NCI-H345 treated with DMSO at 0.1 percent for 48 hours (cell line): ENCODE measurements around the gene TACC2.

Experiments used
- DNase-seq: peaks from one replicate; lab custom pipeline; 2025; ENCODE audit not compliant: unreplicated experiment; lab: John Stamatoyannopoulos, UW

Gene TACC2

DNA sequence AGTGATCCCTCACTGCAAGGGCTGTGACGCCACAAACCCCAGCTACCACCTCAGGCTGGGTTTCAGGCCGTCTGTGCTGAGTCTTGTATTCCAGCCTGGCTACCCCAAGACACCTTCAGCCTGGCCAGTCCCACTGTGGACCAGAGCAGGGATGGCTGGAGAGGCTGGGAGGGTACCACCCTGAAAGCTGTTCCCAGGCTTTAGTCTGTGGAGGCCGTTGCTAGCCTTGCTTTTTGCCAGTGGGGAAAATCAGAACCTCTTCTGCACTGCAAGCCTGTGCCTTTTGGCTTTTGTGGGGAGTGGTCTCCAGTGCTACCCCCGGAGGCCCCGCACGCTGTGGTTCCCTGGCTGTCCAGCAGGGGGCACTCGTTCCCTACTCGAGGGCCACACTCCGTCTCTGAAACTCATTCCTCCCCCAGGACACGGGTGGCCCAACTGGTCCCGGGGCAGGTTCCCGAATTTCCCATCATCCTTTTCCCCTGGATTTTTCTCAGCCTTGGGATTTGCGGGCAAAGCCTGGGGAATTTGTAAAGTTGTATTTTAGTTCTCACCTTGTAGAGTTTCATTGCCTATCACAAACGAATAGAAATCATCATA lies 153.8 kb downstream of the TACC2 start:
- peak; percentile 1 for DNase-seq

GRCh38 chr10:122143238-122143841 lies 154.4 kb downstream of the TACC2 start:
- no peak for DNase-seq

GRCh38 chr10:122144199-122144598 lies 155.2 kb downstream of the TACC2 start:
- no peak for DNase-seq

GRCh38 chr10:122145113-122145512 lies 156.2 kb downstream of the TACC2 start:
- no peak for DNase-seq

- no peak for DNase-seq
These were observed 158.7 kb downstream of the TACC2 start for GRCh38 chr10:122147663-122148062.

GRCh38 chr10:122148876-122149560 lies 160.1 kb downstream of the TACC2 start:
- no peak for DNase-seq

- DNase-seq, result no peak
These were observed 160.9 kb downstream of the TACC2 start for GRCh38 chr10:122149561-122150505.

DNA sequence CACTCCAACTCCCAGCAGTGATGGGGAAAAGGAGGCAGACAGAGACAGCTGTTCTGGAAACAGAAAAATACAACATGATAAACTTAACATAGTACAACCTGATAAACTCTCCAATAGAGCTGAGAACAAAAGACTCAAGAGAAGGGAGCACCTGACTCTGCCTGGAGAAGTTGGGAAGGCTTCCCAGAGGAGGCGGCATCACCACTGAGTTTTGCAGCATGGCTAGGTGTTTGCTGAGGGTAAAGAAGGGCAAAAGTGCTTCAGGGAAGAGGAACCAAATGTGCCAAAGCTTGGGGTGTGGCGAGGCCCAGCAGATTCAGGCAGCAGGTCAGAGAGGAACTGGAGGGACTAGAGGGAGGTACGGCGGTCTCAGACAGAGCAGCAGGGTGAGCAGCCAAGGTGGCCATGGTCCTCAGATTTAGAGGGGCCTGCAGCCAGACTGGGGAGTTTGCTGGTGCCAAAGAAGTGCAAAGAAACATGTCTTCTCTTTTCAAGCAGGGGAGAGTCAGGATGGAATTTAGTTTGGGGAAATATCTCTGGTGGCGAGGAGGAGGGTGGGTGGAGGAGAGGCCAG lies 162.2 kb downstream of the TACC2 start:
- no peak for DNase-seq

DNA sequence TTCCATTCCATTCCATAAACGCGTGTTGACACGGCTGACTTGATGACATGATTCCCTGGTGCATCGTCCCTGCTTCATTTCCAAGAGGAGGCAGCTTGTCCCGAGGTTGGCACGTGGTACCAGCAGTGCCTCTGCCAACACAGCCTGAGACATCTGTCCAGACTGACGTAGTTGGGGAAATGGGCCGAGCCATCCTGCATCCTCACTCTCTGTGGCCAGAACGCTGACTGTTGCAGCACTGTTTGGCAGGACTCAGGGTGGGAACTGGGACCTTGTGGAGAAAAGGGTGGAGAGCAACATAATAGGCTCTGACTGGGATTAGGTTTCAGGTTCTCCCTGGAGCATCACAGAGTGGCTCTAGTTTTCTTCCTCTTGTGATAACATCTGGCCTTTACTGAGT lies 163.6 kb downstream of the TACC2 start:
- no peak for DNase-seq

DNA sequence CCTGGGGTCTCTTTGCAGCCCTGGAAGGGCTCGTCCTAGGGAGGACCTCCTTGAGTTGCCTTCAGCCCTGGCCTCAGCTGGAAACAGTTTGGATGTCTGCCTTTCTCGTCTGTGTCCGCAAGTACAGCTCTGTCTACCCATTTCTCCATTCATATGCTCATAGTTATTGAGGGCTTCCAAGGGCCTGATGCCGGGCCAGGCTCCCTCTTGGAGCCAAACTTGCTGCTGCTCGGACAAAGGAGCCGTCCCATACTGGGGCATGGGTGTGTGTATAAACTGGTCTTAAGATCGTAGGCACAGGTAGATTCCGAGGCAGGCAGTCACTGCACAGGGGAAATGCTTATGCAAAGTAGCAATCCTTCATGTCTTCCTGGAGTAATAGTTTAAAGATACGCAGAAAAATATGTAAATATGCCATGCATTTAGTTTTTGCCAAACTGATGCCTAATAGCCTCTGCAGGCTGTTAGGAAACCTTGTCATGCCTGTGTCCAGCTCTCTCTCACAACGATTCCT lies 165.1 kb downstream of the TACC2 start:
- no peak for DNase-seq

DNA sequence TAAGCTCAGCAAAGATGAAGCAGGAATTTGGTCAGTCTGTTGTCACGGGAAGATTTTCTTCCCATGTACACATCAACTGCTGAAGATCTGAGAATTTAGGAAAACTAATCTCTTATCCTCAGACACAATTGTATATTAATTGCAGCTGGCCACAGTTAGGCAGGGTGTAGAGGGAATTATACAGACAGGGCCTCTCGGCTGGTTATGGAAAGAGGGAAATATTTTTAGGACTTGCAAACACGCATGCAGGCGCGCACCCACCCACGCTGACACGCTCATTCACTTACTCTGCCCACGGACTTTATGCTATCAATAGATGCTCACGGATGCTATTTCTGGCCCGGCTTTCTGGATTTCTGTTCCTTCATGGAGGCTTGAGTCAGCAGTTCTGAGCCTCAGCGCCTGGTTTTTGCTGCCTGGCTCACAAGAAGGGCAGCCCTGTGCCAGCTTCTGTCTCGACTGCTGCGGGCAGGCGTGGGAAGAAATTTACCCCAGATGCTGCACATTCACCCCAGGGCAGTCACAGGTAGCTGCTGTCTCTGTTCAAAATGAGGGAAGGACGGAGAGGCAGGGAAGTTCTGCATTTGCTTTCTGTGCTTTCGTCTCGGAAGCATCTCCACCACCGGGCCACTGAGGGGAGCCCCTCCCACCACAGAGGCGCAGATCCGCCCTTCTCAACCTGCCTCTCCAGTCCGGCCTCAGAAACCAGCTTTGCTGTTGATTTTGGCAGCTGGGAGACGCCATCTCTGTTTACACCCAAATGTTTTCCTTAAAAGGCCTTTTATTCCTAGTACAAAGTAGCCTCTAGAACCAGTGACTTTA lies 165.8 kb downstream of the TACC2 start:
- no peak for DNase-seq

DNA sequence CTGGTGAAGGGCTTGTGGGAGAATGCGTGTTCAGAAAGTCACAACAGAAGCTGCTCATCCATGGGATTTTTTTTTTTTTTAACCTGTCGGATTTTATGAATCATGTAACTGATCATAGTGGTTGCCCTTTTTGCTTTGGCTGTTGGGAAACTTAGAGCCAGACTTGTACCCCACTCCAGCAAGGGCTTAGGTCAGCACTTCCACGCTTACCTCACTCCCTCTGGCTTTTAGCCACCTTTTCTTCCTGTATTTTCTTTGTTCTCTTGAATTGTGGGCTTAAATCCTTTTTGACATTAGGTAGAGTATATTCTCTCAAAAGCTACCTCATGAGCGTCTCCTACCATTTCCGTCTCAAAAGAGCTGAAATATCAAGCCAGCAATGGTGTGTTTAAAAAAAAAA lies 168.5 kb downstream of the TACC2 start:
- no peak for DNase-seq

DNA sequence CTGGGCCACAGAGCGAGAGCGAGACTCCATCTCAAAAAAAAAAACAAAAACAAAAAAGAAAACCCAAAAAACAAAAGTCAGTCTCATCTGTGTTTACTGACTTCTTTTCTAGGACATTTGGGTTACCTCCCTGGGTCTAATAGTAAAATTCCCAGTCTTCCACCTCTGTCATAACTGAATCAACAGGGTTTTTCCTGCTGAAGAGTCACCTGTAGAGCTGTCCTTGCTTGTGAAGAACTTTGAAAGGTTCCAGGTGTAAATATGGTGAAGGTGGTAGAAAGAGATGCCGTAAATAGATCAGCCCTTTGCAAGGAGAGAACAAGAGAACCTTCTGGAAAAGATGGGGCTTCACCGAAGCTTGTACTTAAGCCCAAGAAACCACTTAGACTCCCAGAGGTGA lies 169.4 kb downstream of the TACC2 start:
- DNase-seq, result no peak

- DNase-seq, result no peak
These were observed 170.4 kb downstream of the TACC2 start for GRCh38 chr10:122159141-122159970.

DNA sequence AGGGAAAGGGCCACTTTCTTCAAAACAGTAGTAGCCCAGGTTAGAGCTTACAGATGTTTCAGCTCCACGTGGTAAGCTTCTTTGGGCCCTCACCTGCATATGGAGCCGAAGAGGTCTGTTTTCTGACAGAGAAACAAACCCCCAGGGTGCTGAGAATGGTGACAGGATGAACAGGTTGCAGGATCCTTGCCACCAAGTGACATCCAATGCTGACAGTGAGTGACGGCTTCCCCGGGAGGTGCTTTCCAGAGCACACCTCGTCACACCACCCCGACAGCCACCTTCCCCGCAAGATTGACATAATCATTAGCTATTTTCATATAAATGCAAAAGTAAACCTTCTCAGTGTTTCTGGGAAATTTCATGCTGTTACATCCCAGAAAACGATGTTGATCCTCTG lies 172.8 kb downstream of the TACC2 start:
- DNase-seq, result no peak

DNA sequence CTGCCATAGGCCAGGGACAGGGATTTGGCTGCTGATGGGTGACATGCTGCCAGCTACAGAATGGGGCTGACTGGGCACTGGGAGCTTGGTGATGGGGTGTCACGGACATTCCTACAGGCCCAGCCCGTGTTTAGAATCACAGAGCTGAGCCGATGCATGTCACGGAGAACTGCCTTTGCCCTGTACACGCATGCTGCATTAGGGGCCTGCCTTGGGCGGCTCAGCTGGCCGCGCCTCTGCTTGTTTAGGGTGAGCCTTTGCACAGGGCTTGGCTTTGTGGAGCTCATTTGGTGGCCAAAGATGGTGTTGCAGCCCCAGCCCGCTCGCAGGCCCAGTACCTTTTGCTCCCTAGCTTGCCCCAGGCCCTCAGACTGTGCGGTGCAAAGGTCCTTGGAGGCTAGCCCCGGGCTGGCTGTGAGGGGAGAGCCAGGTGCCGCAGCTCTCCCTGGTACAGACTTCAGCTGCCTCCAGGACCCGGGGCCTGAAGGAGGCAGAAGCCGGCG lies 173.8 kb downstream of the TACC2 start:
- no peak for DNase-seq

DNA sequence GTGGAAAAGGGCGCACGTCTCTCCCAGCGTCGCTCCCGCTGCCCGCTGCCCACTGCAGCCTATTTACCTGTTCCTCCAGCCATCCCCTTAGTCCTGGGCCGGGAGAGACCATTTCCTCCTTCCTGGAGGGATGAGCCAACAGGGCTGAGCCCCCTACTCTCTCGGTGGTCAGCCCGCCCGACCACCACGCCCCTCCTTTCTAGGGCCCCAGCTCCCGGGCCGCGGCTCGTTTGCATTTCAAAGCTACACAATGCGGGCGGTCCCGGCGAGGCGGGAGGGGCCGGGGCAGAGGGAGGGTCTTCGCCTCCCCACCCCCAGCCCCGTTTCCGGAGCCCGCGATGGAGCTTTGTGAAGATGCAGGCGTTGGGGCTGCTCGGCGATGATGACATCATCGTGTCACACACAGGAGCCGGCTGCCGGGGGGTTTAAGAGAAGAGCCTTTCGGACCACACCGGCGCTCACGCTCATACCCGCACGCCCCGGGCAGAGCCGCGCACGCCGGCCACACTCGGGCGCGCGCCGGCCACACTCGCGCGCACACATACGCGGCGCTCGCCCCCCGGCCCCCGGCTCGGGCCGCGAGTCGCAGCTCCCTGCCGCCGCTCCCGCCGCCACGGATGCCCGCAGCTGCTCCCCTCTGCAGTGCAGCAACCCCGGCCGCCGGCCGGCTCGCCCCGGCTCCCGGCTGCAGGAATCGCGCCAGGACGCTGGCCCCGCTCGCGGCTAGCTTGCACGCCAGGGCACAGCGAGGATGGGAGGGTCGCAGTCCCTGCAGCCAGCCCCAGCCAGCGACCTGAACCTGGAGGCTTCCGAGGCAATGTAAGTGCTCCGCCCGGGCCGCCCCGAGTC lies 174.4 kb downstream of the TACC2 start:
- DNase-seq, result peak; percentile 21

GRCh38 chr10:122164023-122164601 lies 175.1 kb downstream of the TACC2 start:
- peak; percentile 31 for DNase-seq
